Kidney (tissue), 14 donors: ENCODE results near the gene TAF13. TPM values are rescaled to one million over a fixed set of nuclear protein-coding genes. Genes with fewer than 3 reads are reported as not detected.

Experiments used
- DNase-seq, 5 donors: peaks; one replicate each; pipeline ENCODE4 v3.0.0-alpha.2; 2013 to 2020
- FAIRE-seq: peaks from 2 replicates; lab custom pipeline; 2012; peaks lifted over from hg19 to GRCh38; lab: Jason Lieb, UNC
- H3K27ac ChIP-seq, 2 donors: one replicate each; pipeline ENCODE4 v1.7.0; 2013; ENCODE audit warnings: low read depth in 2 of 2, low read length in 2 of 2, inconsistent platforms in 1 of 2
- H3K27me3 ChIP-seq: one replicate; pipeline ENCODE4 v1.7.1; 2013; ENCODE audit warnings: low read length, inconsistent platforms; ENCODE audit not compliant: control insufficient read depth, insufficient read depth
- H3K36me3 ChIP-seq, 3 donors: one replicate each; pipeline versions ENCODE4 v1.7.0 to v1.7.1; 2013; ENCODE audit warnings: low read length in 3 of 3, control low read depth in 1 of 3, inconsistent platforms in 1 of 3; ENCODE audit not compliant: insufficient read depth in 3 of 3, control insufficient read depth in 2 of 3
- H3K4me1 ChIP-seq, 3 donors: one replicate each; pipeline versions ENCODE4 v1.7.0 to v1.7.1; 2013; ENCODE audit warnings: low read length in 3 of 3, inconsistent platforms in 1 of 3, low read depth in 1 of 3; ENCODE audit not compliant: control insufficient read depth in 2 of 3, insufficient read depth in 2 of 3
- H3K4me3 ChIP-seq, 3 donors: one replicate each; pipeline versions ENCODE4 v1.7.0 to v1.8.1; 2013; ENCODE audit warnings: low read length in 3 of 3, control low read depth in 1 of 3, inconsistent platforms in 1 of 3
- H3K9ac ChIP-seq, 3 donors: one replicate each; pipeline versions ENCODE4 v1.7.0 to v1.7.1; 2013; ENCODE audit warnings: low read length in 3 of 3, control low read depth in 1 of 3, inconsistent platforms in 1 of 3
- H3K9me3 ChIP-seq, 3 donors: one replicate each; pipeline versions ENCODE4 v1.7.0 to v1.7.1; 2013; ENCODE audit warnings: low read length in 3 of 3, control low read depth in 1 of 3, inconsistent platforms in 1 of 3; ENCODE audit not compliant: control insufficient read depth in 2 of 3, insufficient read depth in 1 of 3
- CTCF ChIP-seq: IDR thresholded peaks from 3 replicates; pipeline ENCODE4 v1.5.1; 2012; ENCODE audit warnings: mild to moderate bottlenecking, moderate library complexity, borderline replicate concordance; ENCODE audit not compliant: insufficient read depth; ENCODE audit errors: extremely low read depth
- intact Hi-C: fragments of 100-400 bp; cut with DNase I; formaldehyde crosslinking; loops from one replicate; pipeline ENCODE4 v1.11.1; 2022
- polyA plus RNA-seq: library from polyadenylated mRNA; stranded (reverse); fragments of 350-450 nt; fragmentation: Illumina TruSeq; extraction: RNeasy Lipid Tissue Mini Kit (QIAGEN cat#74804); gene quantifications from one replicate; pipeline ENCODE4 v1.2.3, GENCODE V29; 2014; ENCODE audit warnings: low read depth, low replicate concordance; ENCODE audit not compliant: insufficient read depth
- total RNA-seq: library from RNA; stranded (reverse); fragmentation: NEBNext Ultra II Directional; extraction: Animal tissue kit (Norgen Biotek cat#: 25700); gene quantifications from one replicate; pipeline ENCODE4 v1.2.1, GENCODE V29; 2021
- donor health status: control.
- donor health status: control.
- donor health status: control.
- donor health status: control.
- donor health status: control.
- donor health status: DM: yes; HTN: yes; CAD: no.
- donor health status: Normal renal cell carcinoma (clear cell type).

The TAF13 gene
- total and polyA plus RNA-seq, 2 donors from 2014 or later: 35.4 to 39.8 TPM

GRCh38 chr1:109050228-109050995, 25.4 kb downstream of the TAF13 start:
- Histone ChIP-seq H3K27ac (peak overlapping the region in 1 of 2 donors; percentile 18), H3K9ac (no peak overlapping the region), H3K36me3 (no peaks in the 10 kb centered on the region), H3K27me3 (no peaks in the 10 kb centered on the region), H3K4me1 (no peaks in the 10 kb centered on the region), H3K4me3 (no peak overlapping the region), H3K9me3 (no peaks in the 10 kb centered on the region)
- FAIRE-seq (no peak), DNase-seq (peak in 2 of 5 donors; percentile 56)
- intact Hi-C loops: no loop called here
- TF ChIP-seq CTCF: no peak

DNA sequence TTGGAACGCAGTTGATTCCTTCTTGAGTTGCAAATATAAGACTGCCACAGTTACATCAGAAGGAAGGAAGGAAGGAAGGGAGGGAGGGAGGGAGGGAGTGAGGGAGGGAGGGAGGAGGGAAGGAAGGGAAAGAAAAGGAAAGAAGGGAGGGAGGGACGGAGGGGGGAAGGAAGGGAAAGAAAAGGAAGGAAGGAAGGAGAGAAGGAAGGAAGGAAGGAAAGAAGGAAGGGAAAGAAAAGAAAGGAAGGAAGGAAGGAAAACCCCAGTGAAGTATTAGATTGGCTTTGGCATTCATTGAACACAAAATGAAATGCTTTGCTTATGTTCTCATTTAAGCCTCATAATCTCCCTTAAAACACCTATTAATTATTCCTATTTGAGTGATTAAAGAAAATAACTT, 27.5 kb downstream of the TAF13 start:
- TF ChIP-seq CTCF: no peak
- FAIRE-seq: no peak
- no peak overlapping the region for H3K9ac ChIP-seq
- H3K4me3 ChIP-seq: no peak overlapping the region
- no peaks in the 10 kb centered on the region for H3K27me3 ChIP-seq
- no peaks in the 10 kb centered on the region for H3K4me1 ChIP-seq
- no peaks in the 10 kb centered on the region for H3K36me3 ChIP-seq
- H3K9me3 ChIP-seq: no peaks in the 10 kb centered on the region
- intact Hi-C loops: no loop called here
- no peak for DNase-seq
- no peak overlapping the region for H3K27ac ChIP-seq

- H3K27me3 ChIP-seq: no peaks in the 10 kb centered on the region
- no peaks in the 10 kb centered on the region for H3K4me1 ChIP-seq
- H3K9ac ChIP-seq: no peak overlapping the region
- no peak overlapping the region for H3K4me3 ChIP-seq
- FAIRE-seq (no peak), DNase-seq (no peak)
- H3K9me3 ChIP-seq: no peaks in the 10 kb centered on the region
- no peaks in the 10 kb centered on the region for H3K36me3 ChIP-seq
- no peak for TF ChIP-seq CTCF
- intact Hi-C loops: no loop called here
- no peak overlapping the region for H3K27ac ChIP-seq
These were observed 28.5 kb downstream of the TAF13 start for GRCh38 chr1:109047339-109047738.
